HepG2 (cell line): ENCODE results near the gene FAM89B. TPM values are rescaled to one million over a fixed set of nuclear protein-coding genes. Genes with fewer than 3 reads are reported as not detected.

Experiments used
- ARID2 ChIP-seq: sonication (generic); formaldehyde crosslinking; IDR thresholded peaks from 2 replicates; pipeline ENCODE4 v1.8.1; 2022; ENCODE audit warnings: mild to moderate bottlenecking, missing genetic modification reagents, borderline replicate concordance
- FLYWCH1 ChIP-seq: sonication (generic); formaldehyde crosslinking; IDR thresholded peaks from 2 replicates; pipeline ENCODE4 v1.8.1; 2023; ENCODE audit warnings: mild to moderate bottlenecking, missing genetic modification reagents
- FOXJ3 ChIP-seq: sonication (generic); formaldehyde crosslinking; IDR thresholded peaks from 2 replicates; pipeline ENCODE4 v1.4.0; 2020; ENCODE audit warnings: missing genetic modification reagents, mild to moderate bottlenecking, borderline replicate concordance
- HDAC6 ChIP-seq: fragments of 200-600 bp; sonication (generic); IDR thresholded peaks from 2 replicates; pipeline ENCODE4 v1.7.0; 2017; ENCODE audit warnings: mild to moderate bottlenecking, antibody characterized with exemption, low read length, low read depth
- IKZF4 ChIP-seq: sonication (generic); formaldehyde crosslinking; IDR thresholded peaks from 2 replicates; pipeline ENCODE4 v1.5.1; 2020; ENCODE audit warnings: borderline replicate concordance, mild to moderate bottlenecking, low read depth, missing genetic modification reagents; ENCODE audit errors: not compliant biosample characterization
- MIXL1 ChIP-seq: IDR thresholded peaks from 2 replicates; pipeline ENCODE4 v1.6.1; 2016
- NCOA5 ChIP-seq: sonication (generic); formaldehyde crosslinking; IDR thresholded peaks from 2 replicates; pipeline ENCODE4 v1.4.0; 2020; ENCODE audit warnings: missing genetic modification reagents
- STAG1 ChIP-seq: sonication (generic); formaldehyde crosslinking; IDR thresholded peaks from 2 replicates; pipeline ENCODE4 v1.4.0; 2020; ENCODE audit warnings: missing genetic modification reagents
- TCF7L2 ChIP-seq: IDR thresholded peaks from 2 replicates; pipeline ENCODE4 v1.6.1; 2011; ENCODE audit warnings: mild to moderate bottlenecking, low read depth, low read length, moderate library complexity
- ZBTB7A ChIP-seq: sonication (generic); formaldehyde crosslinking; IDR thresholded peaks from 2 replicates; pipeline ENCODE4 v1.8.0; 2022; ENCODE audit warnings: mild to moderate bottlenecking, missing genetic modification reagents
- ZNF350 ChIP-seq: sonication (generic); formaldehyde crosslinking; IDR thresholded peaks from 2 replicates; pipeline ENCODE4 v1.4.0; 2020; ENCODE audit warnings: mild to moderate bottlenecking, low read depth, missing genetic modification reagents, borderline replicate concordance
- ZNF432 ChIP-seq: sonication (generic); formaldehyde crosslinking; IDR thresholded peaks from 2 replicates; pipeline ENCODE4 v1.5.0; 2020; ENCODE audit warnings: missing genetic modification reagents, mild to moderate bottlenecking, borderline replicate concordance
- ZNF737 ChIP-seq: sonication (generic); formaldehyde crosslinking; IDR thresholded peaks from 2 replicates; pipeline ENCODE4 v1.5.0; 2020; ENCODE audit warnings: missing genetic modification reagents, mild to moderate bottlenecking, borderline replicate concordance
- ZNF816 ChIP-seq: sonication (generic); formaldehyde crosslinking; IDR thresholded peaks from 2 replicates; pipeline ENCODE4 v1.8.0; 2022; ENCODE audit warnings: missing genetic modification reagents, mild to moderate bottlenecking, borderline replicate concordance
- ZZZ3 ChIP-seq: sonication (generic); formaldehyde crosslinking; IDR thresholded peaks from 2 replicates; pipeline ENCODE4 v1.4.0; 2020; ENCODE audit warnings: missing genetic modification reagents, mild to moderate bottlenecking, borderline replicate concordance
- polyA plus RNA-seq, 8 experiments: library from polyadenylated mRNA; depleted of rRNA in 3 of 8; stranded (reverse) in 7 of 8; unstranded in 1 of 8; fragments of >200 nt; fragmentation: Illumina TruSeq in 4 of 8; extraction: Trizol in 4 of 8; gene quantifications; 2 replicates each; pipeline versions ENCODE4 v1.2.1 to v1.2.3, GENCODE V29; 2011 to 2016; ENCODE audit warnings: low read depth in 4 of 8, missing spikeins in 1 of 8, mixed read lengths in 1 of 8; ENCODE audit not compliant: insufficient read depth in 1 of 8
- total RNA-seq, 5 experiments: library from RNA; depleted of rRNA; stranded (reverse); fragments of >200 nt; fragmentation: Illumina TruSeq; extraction: Trizol; gene quantifications; 2 replicates each; pipeline ENCODE4 v1.2.3, GENCODE V29; 2016; ENCODE audit warnings: low read depth in 1 of 5
- TF ChIP-seq, protein P1 (sequence below): sonication (generic); formaldehyde crosslinking; IDR thresholded peaks from 2 replicates; pipeline ENCODE4 v1.4.0; 2020; ENCODE audit warnings: missing genetic modification reagents
- TF ChIP-seq, protein P2 (sequence below): IDR thresholded peaks from 2 replicates; pipeline ENCODE4 v1.6.1; 2016
- TF ChIP-seq, protein P3 (sequence below): sonication (generic); formaldehyde crosslinking; IDR thresholded peaks from 2 replicates; pipeline ENCODE4 v1.4.0; 2020; ENCODE audit warnings: missing genetic modification reagents, borderline replicate concordance
- TF ChIP-seq, protein P4 (sequence below): sonication (generic); formaldehyde crosslinking; IDR thresholded peaks from 2 replicates; pipeline ENCODE4 v1.4.0; 2020; ENCODE audit warnings: missing genetic modification reagents
- TF ChIP-seq, protein P5 (sequence below): fragments of 450-650 bp; IDR thresholded peaks from 2 replicates; pipeline ENCODE4 v1.6.1; 2016

The FAM89B gene
- total and polyA plus RNA-seq, 2 of the 13 experiments (the other 11 are each of a cell fraction or from before 2014, with no cell fraction given), result 5.7 to 8.0 TPM

DNA sequence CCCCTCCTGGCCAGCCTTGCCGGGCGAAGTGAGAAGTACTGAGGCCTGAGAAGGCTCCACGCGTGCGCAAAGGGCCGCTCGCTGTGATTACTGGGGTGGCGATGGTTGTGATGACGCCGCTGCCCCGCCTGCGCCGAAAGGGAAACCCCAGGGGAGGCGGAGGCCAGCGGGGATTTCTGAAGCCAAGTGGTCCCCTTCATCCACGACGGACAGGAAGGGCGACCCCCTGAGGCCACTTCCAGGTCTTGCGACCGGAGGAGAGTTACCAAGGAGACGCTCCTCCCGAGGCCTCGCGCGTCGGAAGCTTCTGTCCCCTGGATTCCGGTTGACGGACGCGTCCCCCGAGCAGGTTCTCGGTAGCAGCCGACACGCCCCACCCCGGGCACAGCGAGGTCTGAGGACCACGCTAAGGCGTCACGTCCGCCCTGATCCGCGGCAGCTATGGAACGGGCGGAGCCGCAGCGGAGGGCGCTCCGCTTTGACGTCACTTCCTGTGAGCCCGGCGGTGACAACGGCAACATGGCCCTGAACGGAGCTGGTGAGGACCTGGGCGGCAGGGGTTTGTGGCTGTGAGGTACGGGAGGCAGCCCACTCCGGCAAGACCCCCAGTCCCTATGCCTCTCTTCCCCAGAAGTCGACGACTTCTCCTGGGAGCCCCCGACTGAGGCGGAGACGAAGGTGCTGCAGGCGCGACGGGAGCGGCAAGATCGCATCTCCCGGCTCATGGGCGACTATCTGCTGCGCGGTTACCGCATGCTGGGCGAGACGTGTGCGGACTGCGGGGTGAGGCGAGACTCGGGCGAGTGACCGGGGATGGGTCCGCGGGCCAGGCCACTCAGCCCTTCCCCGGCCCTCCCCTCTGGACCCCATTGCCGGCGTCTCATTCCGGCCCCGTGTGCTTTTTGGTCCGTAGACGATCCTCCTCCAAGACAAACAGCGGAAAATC lies 2.1 kb upstream of the FAM89B start, which contains the start of gene ZNRD2 (continued):
- TF ChIP-seq, protein P1, sequence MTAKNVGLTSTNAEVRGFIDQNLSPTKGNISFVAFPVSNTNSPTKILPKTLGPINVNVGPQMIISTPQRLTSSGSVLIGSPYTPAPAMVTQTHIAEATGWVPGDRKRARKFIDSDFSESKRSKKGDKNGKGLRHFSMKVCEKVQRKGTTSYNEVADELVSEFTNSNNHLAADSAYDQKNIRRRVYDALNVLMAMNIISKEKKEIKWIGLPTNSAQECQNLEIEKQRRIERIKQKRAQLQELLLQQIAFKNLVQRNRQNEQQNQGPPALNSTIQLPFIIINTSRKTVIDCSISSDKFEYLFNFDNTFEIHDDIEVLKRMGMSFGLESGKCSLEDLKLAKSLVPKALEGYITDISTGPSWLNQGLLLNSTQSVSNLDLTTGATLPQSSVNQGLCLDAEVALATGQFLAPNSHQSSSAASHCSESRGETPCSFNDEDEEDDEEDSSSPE (CRISPR knock-in tag), result peak; percentile 70; the same call in 1 of the 2 replicates
- TF ChIP-seq, protein P2, sequence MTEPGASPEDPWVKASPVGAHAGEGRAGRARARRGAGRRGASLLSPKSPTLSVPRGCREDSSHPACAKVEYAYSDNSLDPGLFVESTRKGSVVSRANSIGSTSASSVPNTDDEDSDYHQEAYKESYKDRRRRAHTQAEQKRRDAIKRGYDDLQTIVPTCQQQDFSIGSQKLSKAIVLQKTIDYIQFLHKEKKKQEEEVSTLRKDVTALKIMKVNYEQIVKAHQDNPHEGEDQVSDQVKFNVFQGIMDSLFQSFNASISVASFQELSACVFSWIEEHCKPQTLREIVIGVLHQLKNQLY, result peak; percentile 68
- TF ChIP-seq STAG1 (CRISPR knock-in tag), result peak; percentile 70
- TF ChIP-seq, protein P3, sequence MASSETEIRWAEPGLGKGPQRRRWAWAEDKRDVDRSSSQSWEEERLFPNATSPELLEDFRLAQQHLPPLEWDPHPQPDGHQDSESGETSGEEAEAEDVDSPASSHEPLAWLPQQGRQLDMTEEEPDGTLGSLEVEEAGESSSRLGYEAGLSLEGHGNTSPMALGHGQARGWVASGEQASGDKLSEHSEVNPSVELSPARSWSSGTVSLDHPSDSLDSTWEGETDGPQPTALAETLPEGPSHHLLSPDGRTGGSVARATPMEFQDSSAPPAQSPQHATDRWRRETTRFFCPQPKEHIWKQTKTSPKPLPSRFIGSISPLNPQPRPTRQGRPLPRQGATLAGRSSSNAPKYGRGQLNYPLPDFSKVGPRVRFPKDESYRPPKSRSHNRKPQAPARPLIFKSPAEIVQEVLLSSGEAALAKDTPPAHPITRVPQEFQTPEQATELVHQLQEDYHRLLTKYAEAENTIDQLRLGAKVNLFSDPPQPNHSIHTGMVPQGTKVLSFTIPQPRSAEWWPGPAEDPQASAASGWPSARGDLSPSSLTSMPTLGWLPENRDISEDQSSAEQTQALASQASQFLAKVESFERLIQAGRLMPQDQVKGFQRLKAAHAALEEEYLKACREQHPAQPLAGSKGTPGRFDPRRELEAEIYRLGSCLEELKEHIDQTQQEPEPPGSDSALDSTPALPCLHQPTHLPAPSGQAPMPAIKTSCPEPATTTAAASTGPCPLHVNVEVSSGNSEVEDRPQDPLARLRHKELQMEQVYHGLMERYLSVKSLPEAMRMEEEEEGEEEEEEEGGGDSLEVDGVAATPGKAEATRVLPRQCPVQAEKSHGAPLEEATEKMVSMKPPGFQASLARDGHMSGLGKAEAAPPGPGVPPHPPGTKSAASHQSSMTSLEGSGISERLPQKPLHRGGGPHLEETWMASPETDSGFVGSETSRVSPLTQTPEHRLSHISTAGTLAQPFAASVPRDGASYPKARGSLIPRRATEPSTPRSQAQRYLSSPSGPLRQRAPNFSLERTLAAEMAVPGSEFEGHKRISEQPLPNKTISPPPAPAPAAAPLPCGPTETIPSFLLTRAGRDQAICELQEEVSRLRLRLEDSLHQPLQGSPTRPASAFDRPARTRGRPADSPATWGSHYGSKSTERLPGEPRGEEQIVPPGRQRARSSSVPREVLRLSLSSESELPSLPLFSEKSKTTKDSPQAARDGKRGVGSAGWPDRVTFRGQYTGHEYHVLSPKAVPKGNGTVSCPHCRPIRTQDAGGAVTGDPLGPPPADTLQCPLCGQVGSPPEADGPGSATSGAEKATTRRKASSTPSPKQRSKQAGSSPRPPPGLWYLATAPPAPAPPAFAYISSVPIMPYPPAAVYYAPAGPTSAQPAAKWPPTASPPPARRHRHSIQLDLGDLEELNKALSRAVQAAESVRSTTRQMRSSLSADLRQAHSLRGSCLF (CRISPR knock-in tag), result no peak
- no peak for TF ChIP-seq HDAC6
- no peak; the same call in 1 of the 2 replicates for TF ChIP-seq MIXL1
- TF ChIP-seq ZNF816 (CRISPR knock-in tag), result no peak
- no peak for TF ChIP-seq ZNF737 (CRISPR knock-in tag)
- no peak for TF ChIP-seq TCF7L2
- peak; percentile 78 for TF ChIP-seq IKZF4 (CRISPR knock-in tag)
- no peak for TF ChIP-seq ZBTB7A (CRISPR knock-in tag)
- TF ChIP-seq ARID2 (CRISPR knock-in tag), result no peak
- peak; percentile 66; the same call in 1 of the 2 replicates for TF ChIP-seq ZZZ3
- peak; percentile 98; the same call in 1 of the 2 replicates for TF ChIP-seq ZNF350 (CRISPR knock-in tag)
- no peak; the same call in 1 of the 2 replicates for TF ChIP-seq FOXJ3 (CRISPR knock-in tag)
- no peak for TF ChIP-seq ZNF432 (CRISPR knock-in tag)
- TF ChIP-seq NCOA5 (CRISPR knock-in tag), result no peak
- TF ChIP-seq FLYWCH1 (CRISPR knock-in tag), result no peak
- TF ChIP-seq, protein P4, sequence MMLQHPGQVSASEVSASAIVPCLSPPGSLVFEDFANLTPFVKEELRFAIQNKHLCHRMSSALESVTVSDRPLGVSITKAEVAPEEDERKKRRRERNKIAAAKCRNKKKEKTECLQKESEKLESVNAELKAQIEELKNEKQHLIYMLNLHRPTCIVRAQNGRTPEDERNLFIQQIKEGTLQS (CRISPR knock-in tag), result no peak
- TF ChIP-seq, protein P5, sequence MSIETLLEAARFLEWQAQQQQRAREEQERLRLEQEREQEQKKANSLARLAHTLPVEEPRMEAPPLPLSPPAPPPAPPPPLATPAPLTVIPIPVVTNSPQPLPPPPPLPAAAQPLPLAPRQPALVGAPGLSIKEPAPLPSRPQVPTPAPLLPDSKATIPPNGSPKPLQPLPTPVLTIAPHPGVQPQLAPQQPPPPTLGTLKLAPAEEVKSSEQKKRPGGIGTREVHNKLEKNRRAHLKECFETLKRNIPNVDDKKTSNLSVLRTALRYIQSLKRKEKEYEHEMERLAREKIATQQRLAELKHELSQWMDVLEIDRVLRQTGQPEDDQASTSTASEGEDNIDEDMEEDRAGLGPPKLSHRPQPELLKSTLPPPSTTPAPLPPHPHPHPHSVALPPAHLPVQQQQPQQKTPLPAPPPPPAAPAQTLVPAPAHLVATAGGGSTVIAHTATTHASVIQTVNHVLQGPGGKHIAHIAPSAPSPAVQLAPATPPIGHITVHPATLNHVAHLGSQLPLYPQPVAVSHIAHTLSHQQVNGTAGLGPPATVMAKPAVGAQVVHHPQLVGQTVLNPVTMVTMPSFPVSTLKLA, result peak; percentile 79
